HEK293 (cell line): ENCODE results near the gene TGOLN2.

Source experiments
- HOXA7 ChIP-seq: sonication (generic); formaldehyde crosslinking; IDR thresholded peaks from 2 replicates; pipeline ENCODE4 v1.8.1; 2022; ENCODE audit warnings: missing genetic modification reagents, borderline replicate concordance
- KLF10 ChIP-seq: fragments of 450-650 bp; IDR thresholded peaks from 2 replicates; pipeline ENCODE4 v1.5.1; 2018; ENCODE audit warnings: missing biosample characterization, mild to moderate bottlenecking, missing genetic modification characterization
- KLF16 ChIP-seq: fragments of 450-650 bp; formaldehyde crosslinking; IDR thresholded peaks from 2 replicates; pipeline ENCODE4 v1.5.1; 2017; ENCODE audit warnings: missing biosample characterization, missing genetic modification characterization
- KLF9 ChIP-seq: fragments of 450-650 bp; formaldehyde crosslinking; IDR thresholded peaks from 2 replicates; pipeline ENCODE4 v1.5.1; 2016; ENCODE audit warnings: missing biosample characterization, missing genetic modification characterization, low read depth
- MEIS1 ChIP-seq: sonication (generic); formaldehyde crosslinking; IDR thresholded peaks from 2 replicates; pipeline ENCODE4 v1.8.1; 2022; ENCODE audit warnings: missing genetic modification reagents, mild to moderate bottlenecking, borderline replicate concordance
- SALL2 ChIP-seq: fragments of 450-650 bp; formaldehyde crosslinking; IDR thresholded peaks from 2 replicates; pipeline ENCODE4 v1.5.0; 2017; ENCODE audit warnings: missing biosample characterization, mild to moderate bottlenecking, missing genetic modification characterization, borderline replicate concordance
- SP3 ChIP-seq: fragments of 450-650 bp; formaldehyde crosslinking; IDR thresholded peaks from 2 replicates; pipeline ENCODE4 v1.5.1; 2016; ENCODE audit warnings: missing biosample characterization, missing genetic modification characterization
- TCF7L2 ChIP-seq: IDR thresholded peaks from 2 replicates; pipeline ENCODE4 v1.6.1; 2011; ENCODE audit warnings: low read depth, mild to moderate bottlenecking, inconsistent platforms, low read length, moderate library complexity, borderline replicate concordance
- WT1 ChIP-seq: fragments of 450-650 bp; formaldehyde crosslinking; IDR thresholded peaks from 2 replicates; pipeline ENCODE4 v1.5.1; 2016; ENCODE audit warnings: missing biosample characterization, missing genetic modification characterization
- ZNF2 ChIP-seq: fragments of 450-650 bp; formaldehyde crosslinking; IDR thresholded peaks from 2 replicates; pipeline ENCODE4 v1.5.1; 2016; ENCODE audit warnings: missing biosample characterization, missing genetic modification characterization
- ZNF311 ChIP-seq: fragments of 450-650 bp; formaldehyde crosslinking; IDR thresholded peaks from 2 replicates; pipeline ENCODE4 v1.5.1; 2017; ENCODE audit warnings: missing biosample characterization, missing genetic modification characterization, borderline replicate concordance
- ZNF350 ChIP-seq: fragments of 450-650 bp; formaldehyde crosslinking; IDR thresholded peaks from 2 replicates; pipeline ENCODE4 v1.5.0; 2017; ENCODE audit warnings: missing biosample characterization, mild to moderate bottlenecking, missing genetic modification characterization
- ZNF426 ChIP-seq: fragments of 450-650 bp; formaldehyde crosslinking; IDR thresholded peaks from 2 replicates; pipeline ENCODE4 v1.5.1; 2017; ENCODE audit warnings: missing biosample characterization, missing genetic modification characterization, mild to moderate bottlenecking, inconsistent platforms, moderate library complexity
- ZNF530 ChIP-seq: fragments of 450-650 bp; formaldehyde crosslinking; IDR thresholded peaks from 2 replicates; pipeline ENCODE4 v1.5.1; 2016; ENCODE audit warnings: low read depth, missing biosample characterization, missing genetic modification characterization
- ZNF558 ChIP-seq: fragments of 450-650 bp; formaldehyde crosslinking; IDR thresholded peaks from 2 replicates; pipeline ENCODE4 v1.5.1; 2016; ENCODE audit warnings: missing biosample characterization, missing genetic modification characterization
- ZNF571 ChIP-seq: fragments of 450-650 bp; formaldehyde crosslinking; IDR thresholded peaks from 2 replicates; pipeline ENCODE4 v1.5.0; 2017; ENCODE audit warnings: missing biosample characterization, missing genetic modification characterization
- ZNF629 ChIP-seq: fragments of 450-650 bp; formaldehyde crosslinking; IDR thresholded peaks from 2 replicates; pipeline ENCODE4 v1.5.1; 2017; ENCODE audit warnings: missing biosample characterization, missing genetic modification characterization
- ZNF701 ChIP-seq: fragments of 450-650 bp; formaldehyde crosslinking; IDR thresholded peaks from 2 replicates; pipeline ENCODE4 v1.5.1; 2016; ENCODE audit warnings: missing biosample characterization, missing genetic modification characterization
- ZNF76 ChIP-seq: fragments of 450-650 bp; formaldehyde crosslinking; IDR thresholded peaks from 2 replicates; pipeline ENCODE4; 2016; ENCODE audit warnings: low read depth, missing biosample characterization, missing genetic modification characterization, borderline replicate concordance
- ZNF830 ChIP-seq: fragments of 450-650 bp; IDR thresholded peaks from 2 replicates; pipeline ENCODE4 v1.5.0; 2018; ENCODE audit warnings: missing biosample characterization, missing genetic modification characterization, low read depth, mild to moderate bottlenecking, moderate library complexity
- ZNF843 ChIP-seq: fragments of 450-650 bp; formaldehyde crosslinking; IDR thresholded peaks from 2 replicates; pipeline ENCODE4 v1.5.1; 2016; ENCODE audit warnings: missing biosample characterization, missing genetic modification characterization
- ZSCAN30 ChIP-seq: fragments of 450-650 bp; IDR thresholded peaks from 2 replicates; pipeline ENCODE4 v1.5.1; 2018; ENCODE audit warnings: missing biosample characterization, mild to moderate bottlenecking, missing genetic modification characterization, moderate library complexity
- TF ChIP-seq, protein P1 (sequence below): fragments of 450-650 bp; formaldehyde crosslinking; conservative IDR thresholded peaks from 2 replicates; pipeline ENCODE4 v1.5.1; 2016; ENCODE audit warnings: low read depth, missing biosample characterization, missing genetic modification characterization
- TF ChIP-seq, protein P2 (sequence below): IDR thresholded peaks from 2 replicates; pipeline ENCODE4 v1.6.1; 2011; ENCODE audit warnings: mild to moderate bottlenecking, low read depth, low read length, borderline replicate concordance
- TF ChIP-seq, protein P3 (sequence below): fragments of 450-650 bp; formaldehyde crosslinking; IDR thresholded peaks from 2 replicates; pipeline ENCODE4 v1.5.1; 2016; ENCODE audit warnings: missing biosample characterization, missing genetic modification characterization
- TF ChIP-seq, protein P4 (sequence below): fragments of 450-650 bp; formaldehyde crosslinking; IDR thresholded peaks from 2 replicates; pipeline ENCODE4 v1.5.1; 2017; ENCODE audit warnings: missing biosample characterization, missing genetic modification characterization
- TF ChIP-seq, protein P5 (sequence below): fragments of 450-650 bp; formaldehyde crosslinking; IDR thresholded peaks from 2 replicates; pipeline ENCODE4 v1.5.1; 2016; ENCODE audit warnings: missing biosample characterization, missing genetic modification characterization

Gene TGOLN2

DNA sequence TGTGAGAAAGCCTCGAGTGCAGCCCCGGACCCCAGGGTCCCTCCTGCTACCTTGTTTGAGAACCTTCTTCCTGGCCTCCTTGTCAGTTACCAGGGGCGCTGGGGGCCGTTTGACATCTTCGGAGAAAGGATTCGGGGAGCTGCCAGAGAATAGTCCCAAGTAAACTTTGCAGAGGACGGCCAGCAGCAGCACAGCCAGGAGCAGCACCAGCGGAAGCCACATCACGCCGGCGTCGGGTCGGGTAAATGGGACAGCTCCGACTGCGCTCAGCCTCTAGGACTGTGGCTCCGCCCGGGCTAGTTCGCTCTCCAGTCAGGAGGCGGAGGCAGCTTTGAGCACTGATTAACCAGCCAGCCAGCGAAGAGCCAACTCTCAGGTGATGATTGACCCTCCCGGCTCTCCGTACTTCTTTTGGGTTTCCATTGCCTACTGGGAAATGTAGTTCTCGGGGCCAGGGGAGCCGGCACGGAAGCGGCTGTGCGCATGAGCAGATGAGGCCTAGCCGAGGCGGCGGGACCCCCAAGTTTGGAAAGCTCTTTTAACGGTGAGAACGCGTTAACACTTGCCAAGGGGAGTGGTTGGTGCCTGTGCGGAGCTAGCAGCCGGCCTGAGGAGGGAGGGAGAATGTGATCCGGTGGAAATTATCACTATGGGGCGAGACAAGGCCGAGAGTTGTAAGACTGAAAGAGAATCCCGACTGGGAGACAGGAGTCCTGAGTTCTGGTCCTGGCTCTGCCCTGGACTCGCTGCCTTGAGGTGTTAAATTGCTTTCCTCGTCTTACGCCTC, 26.7 kb upstream of the TGOLN2 start, which contains the start of the genes ELMOD3 and RETSAT (continued):
- TF ChIP-seq, protein P1, sequence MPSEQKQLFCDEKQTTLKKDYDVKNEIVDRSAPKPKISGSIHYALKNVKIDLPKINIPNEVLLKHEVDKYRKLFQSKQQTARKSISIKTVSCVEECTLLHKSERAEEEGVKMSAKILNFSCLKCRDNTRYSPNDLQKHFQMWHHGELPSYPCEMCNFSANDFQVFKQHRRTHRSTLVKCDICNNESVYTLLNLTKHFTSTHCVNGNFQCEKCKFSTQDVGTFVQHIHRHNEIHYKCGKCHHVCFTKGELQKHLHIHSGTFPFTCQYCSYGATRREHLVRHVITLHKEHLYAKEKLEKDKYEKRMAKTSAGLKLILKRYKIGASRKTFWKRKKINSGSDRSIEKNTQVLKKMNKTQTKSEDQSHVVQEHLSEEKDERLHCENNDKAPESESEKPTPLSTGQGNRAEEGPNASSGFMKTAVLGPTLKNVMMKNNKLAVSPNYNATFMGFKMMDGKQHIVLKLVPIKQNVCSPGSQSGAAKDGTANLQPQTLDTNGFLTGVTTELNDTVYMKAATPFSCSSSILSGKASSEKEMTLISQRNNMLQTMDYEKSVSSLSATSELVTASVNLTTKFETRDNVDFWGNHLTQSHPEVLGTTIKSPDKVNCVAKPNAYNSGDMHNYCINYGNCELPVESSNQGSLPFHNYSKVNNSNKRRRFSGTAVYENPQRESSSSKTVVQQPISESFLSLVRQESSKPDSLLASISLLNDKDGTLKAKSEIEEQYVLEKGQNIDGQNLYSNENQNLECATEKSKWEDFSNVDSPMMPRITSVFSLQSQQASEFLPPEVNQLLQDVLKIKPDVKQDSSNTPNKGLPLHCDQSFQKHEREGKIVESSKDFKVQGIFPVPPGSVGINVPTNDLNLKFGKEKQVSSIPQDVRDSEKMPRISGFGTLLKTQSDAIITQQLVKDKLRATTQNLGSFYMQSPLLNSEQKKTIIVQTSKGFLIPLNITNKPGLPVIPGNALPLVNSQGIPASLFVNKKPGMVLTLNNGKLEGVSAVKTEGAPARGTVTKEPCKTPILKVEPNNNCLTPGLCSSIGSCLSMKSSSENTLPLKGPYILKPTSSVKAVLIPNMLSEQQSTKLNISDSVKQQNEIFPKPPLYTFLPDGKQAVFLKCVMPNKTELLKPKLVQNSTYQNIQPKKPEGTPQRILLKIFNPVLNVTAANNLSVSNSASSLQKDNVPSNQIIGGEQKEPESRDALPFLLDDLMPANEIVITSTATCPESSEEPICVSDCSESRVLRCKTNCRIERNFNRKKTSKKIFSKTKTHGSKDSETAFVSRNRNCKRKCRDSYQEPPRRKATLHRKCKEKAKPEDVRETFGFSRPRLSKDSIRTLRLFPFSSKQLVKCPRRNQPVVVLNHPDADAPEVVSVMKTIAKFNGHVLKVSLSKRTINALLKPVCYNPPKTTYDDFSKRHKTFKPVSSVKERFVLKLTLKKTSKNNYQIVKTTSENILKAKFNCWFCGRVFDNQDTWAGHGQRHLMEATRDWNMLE, result no peak; the same call in 1 of the 2 replicates
- TF ChIP-seq TCF7L2 (no peak), ZNF350 (tag by site-specific recombination) (no peak), KLF10 (tag by site-specific recombination) (no peak), KLF9 (no peak), ZNF76 (tag by site-specific recombination) (peak; percentile 92), ZNF830 (tag by site-specific recombination) (no peak), ZNF2 (tag by site-specific recombination) (peak; percentile 54; the same call in 1 of the 2 replicates), ZNF629 (peak; percentile 65; the same call in 1 of the 2 replicates), ZNF311 (no peak), HOXA7 (CRISPR knock-in tag) (no peak), KLF16 (tag by site-specific recombination) (peak; percentile 15; the same call in 1 of the 2 replicates), ZNF843 (tag by site-specific recombination) (no peak), ZNF426 (tag by site-specific recombination) (no peak), ZNF558 (tag by site-specific recombination) (no peak), ZNF530 (no peak), MEIS1 (CRISPR knock-in tag) (no peak), SALL2 (tag by site-specific recombination) (no peak), WT1 (no peak), ZSCAN30 (tag by site-specific recombination) (peak; percentile 68; the same call in 1 of the 2 replicates), SP3 (peak; percentile 76), ZNF571 (tag by site-specific recombination) (no peak), ZNF701 (tag by site-specific recombination) (no peak)
- TF ChIP-seq, protein P2, sequence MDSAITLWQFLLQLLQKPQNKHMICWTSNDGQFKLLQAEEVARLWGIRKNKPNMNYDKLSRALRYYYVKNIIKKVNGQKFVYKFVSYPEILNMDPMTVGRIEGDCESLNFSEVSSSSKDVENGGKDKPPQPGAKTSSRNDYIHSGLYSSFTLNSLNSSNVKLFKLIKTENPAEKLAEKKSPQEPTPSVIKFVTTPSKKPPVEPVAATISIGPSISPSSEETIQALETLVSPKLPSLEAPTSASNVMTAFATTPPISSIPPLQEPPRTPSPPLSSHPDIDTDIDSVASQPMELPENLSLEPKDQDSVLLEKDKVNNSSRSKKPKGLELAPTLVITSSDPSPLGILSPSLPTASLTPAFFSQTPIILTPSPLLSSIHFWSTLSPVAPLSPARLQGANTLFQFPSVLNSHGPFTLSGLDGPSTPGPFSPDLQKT, result no peak
- TF ChIP-seq, protein P3, sequence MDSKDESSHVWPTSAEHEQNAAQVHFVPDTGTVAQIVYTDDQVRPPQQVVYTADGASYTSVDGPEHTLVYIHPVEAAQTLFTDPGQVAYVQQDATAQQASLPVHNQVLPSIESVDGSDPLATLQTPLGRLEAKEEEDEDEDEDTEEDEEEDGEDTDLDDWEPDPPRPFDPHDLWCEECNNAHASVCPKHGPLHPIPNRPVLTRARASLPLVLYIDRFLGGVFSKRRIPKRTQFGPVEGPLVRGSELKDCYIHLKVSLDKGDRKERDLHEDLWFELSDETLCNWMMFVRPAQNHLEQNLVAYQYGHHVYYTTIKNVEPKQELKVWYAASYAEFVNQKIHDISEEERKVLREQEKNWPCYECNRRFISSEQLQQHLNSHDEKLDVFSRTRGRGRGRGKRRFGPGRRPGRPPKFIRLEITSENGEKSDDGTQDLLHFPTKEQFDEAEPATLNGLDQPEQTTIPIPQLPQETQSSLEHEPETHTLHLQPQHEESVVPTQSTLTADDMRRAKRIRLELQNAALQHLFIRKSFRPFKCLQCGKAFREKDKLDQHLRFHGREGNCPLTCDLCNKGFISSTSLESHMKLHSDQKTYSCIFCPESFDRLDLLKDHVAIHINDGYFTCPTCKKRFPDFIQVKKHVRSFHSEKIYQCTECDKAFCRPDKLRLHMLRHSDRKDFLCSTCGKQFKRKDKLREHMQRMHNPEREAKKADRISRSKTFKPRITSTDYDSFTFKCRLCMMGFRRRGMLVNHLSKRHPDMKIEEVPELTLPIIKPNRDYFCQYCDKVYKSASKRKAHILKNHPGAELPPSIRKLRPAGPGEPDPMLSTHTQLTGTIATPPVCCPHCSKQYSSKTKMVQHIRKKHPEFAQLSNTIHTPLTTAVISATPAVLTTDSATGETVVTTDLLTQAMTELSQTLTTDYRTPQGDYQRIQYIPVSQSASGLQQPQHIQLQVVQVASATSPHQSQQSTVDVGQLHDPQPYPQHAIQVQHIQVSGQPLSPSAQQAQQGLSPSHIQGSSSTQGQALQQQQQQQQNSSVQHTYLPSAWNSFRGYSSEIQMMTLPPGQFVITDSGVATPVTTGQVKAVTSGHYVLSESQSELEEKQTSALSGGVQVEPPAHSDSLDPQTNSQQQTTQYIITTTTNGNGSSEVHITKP, result peak; percentile 71
- TF ChIP-seq, protein P4, sequence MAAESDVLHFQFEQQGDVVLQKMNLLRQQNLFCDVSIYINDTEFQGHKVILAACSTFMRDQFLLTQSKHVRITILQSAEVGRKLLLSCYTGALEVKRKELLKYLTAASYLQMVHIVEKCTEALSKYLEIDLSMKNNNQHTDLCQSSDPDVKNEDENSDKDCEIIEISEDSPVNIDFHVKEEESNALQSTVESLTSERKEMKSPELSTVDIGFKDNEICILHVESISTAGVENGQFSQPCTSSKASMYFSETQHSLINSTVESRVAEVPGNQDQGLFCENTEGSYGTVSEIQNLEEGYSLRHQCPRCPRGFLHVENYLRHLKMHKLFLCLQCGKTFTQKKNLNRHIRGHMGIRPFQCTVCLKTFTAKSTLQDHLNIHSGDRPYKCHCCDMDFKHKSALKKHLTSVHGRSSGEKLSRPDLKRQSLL (tag by site-specific recombination), result peak; percentile 69; the same call in 1 of the 2 replicates
- TF ChIP-seq, protein P5, sequence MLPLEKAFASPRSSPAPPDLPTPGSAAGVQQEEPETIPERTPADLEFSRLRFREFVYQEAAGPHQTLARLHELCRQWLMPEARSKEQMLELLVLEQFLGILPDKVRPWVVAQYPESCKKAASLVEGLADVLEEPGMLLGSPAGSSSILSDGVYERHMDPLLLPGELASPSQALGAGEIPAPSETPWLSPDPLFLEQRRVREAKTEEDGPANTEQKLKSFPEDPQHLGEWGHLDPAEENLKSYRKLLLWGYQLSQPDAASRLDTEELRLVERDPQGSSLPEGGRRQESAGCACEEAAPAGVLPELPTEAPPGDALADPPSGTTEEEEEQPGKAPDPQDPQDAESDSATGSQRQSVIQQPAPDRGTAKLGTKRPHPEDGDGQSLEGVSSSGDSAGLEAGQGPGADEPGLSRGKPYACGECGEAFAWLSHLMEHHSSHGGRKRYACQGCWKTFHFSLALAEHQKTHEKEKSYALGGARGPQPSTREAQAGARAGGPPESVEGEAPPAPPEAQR (tag by site-specific recombination), result no peak
